GM10266 (cell line): ENCODE results near the gene HEBP2.
A peak's percentile ranks its signal among the peaks of the same experiment; 100 is the strongest.

Source experiments
- DNase-seq: peaks from one replicate; pipeline ENCODE4 v3.0.0; 2012; ENCODE audit errors: extremely low spot score
- CTCF ChIP-seq: IDR thresholded peaks from 2 replicates; pipeline ENCODE4 v1.5.1; 2012; ENCODE audit warnings: mild to moderate bottlenecking, low read depth; ENCODE audit not compliant: control insufficient read depth, insufficient read depth; ENCODE audit errors: missing control alignments

The HEBP2 gene

GRCh38 chr6:138426500-138427123 is 22.6 kb downstream of the HEBP2 start:
- TF ChIP-seq CTCF, result no peak
- no peak for DNase-seq

GRCh38 chr6:138427701-138428100 is 23.7 kb downstream of the HEBP2 start:
- no peak for DNase-seq
- TF ChIP-seq CTCF, result no peak

GRCh38 chr6:138428944-138429598 is 25.0 kb downstream of the HEBP2 start:
- peak; percentile 57 for TF ChIP-seq CTCF
- peak; percentile 67 for DNase-seq

- no peak for TF ChIP-seq CTCF
- DNase-seq, result no peak
Measured at GRCh38 chr6:138429761-138430160, 25.7 kb downstream of the HEBP2 start.

- DNase-seq, result no peak
- TF ChIP-seq CTCF, result no peak
Measured at GRCh38 chr6:138430361-138431145, 26.5 kb downstream of the HEBP2 start.

- no peak for DNase-seq
- no peak for TF ChIP-seq CTCF
Measured at GRCh38 chr6:138431256-138432062, 27.4 kb downstream of the HEBP2 start.
